Stimulated activated CD8-positive, alpha-beta memory T cell treated with anti-CD3 and anti-CD28 coated beads, Interleukin-12 subunit alpha, Interleukin-12 subunit beta, amount 100 ng/mL, for 24 hours (primary cell): ENCODE measurements around the gene RNGTT.
"Not testable (repeated sequence)": the region's sequence is repeated elsewhere in the genome, so short reads cannot be mapped to it uniquely, and the experiment has no call there.

ENCODE experiments used
- DNase-seq: peaks from one replicate; pipeline ENCODE4 v3.0.0-alpha.2; 2020; ENCODE audit errors: extremely low read depth

The RNGTT gene

DNA sequence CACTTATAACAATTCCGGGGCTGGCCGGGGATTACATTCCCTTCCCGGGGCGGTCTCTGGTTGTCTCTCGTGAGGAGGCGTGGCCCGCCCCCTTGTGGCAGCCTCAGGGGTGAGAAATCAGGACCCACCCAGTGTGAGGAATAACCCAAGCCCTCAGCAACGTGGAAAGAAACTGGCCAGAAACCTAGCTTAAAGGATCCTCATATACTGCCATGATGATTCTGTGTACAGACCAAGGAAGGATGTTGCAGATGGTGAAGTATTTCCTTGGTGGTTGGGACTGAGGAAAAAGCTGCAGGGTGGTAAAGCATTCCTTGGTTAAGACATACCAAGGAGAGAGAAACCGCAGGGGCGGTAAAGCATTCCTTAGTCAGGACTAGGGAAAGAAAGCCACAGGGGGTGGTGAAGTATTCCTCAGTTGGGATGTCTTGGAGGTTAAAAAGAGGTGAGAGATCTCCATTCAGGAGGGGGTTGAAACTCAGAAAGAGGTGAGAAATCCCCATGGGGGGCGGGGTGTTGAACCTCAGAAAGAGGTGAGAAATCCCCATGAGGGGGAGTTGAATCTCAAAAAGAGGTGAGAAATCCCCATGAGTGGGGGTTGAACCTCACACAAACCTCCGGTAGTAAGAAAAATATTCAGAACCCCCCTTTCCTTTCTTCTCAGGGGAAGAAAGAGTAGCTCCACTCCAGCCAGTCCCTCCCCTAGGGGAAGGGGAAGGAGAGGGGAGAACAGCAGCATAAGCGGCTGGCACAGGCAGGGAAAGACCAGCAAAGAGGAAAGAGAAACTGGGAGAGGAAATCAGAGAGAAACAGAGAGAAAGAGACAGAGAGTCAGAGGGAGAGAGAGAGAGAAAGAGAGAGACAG is 238.1 kb downstream of the RNGTT start:
- no peak for DNase-seq

DNA sequence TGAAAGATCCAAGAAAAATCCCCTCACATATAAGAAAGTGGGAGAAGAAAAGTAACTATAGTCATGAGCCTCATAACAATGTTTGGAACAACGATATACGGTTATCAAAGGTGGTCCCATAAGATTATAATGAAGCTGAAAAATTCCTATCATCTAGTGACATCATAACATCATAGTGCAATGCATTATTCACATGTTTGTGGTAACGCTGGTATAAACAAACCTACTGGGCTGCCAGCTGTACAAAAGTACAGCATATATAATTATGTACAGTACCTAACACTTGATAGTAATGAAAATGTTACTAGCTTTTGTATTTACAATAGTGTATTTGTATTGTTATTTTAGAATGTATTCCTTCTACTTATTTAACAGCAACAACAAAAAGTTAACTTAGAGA is 240.7 kb downstream of the RNGTT start:
- DNase-seq, result no peak

DNA sequence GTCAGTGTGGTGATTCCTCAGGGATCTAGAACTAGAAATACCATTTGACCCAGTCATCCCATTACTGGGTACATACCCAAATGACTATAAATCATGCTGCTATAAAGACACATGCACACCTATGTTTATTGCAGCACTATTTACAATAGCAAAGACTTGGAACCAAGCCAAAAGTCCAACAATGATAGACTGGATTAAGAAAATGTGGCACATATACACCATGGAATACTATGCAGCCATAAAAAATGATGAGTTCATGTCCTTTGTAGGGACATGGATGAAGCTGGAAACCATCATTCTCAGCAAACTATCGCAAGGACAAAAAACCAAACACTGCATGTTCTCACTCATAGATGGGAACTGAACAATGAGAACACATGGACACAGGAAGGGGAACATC is 247.0 kb downstream of the RNGTT start:
- DNase-seq, result not testable (repeated sequence)

DNA sequence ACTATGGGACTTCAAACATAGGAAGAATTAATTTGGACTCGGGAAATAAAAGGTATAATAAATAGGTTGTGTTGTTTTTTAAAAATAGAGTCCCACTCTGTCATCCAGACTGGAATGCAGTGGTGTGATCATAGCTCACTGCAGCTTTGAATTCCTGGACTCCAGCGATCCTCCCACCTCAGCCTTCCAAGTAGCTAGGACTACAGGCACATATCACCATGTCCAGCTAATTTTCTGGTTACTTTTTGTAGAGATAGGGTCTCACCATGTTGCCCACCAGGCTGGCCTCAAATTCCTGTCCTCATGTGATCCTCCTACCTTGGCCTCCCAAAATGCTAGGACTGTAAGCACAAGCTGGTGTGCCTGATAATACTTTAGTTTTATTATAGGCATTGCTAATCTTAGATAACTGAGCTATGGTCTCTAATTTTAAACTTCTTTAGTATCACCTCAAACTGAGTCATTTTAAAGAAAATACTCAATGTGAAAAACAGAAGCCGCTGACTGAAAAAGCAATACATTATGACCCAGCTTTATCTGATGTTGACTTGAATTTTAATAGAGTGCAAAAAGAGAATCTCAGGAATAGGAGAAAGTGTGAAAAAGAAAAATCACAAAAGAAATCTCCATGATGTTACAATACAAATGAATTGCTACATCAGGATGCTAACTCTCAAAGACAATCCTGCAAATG is 251.0 kb downstream of the RNGTT start:
- DNase-seq, result no peak

DNA sequence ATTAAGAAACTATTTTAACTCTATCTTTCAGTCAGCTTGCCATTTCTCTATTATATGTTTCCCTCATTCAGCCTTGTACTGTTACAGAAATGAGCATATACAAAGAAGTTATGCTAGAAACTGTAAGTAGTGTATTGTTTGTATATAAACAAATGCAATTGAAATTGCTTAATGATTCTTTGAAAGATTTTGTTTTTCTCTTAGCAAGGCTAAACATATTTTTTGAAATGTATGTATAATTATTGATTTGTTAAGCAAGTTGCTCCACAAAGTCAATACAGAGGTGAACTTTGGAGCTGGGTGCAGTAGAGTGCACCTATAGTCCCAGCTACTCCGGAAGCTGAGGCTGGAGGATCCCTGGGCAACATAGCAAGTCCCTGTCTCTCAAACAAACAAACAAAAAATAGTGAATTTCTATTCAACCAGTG is 253.6 kb downstream of the RNGTT start:
- no peak for DNase-seq

DNA sequence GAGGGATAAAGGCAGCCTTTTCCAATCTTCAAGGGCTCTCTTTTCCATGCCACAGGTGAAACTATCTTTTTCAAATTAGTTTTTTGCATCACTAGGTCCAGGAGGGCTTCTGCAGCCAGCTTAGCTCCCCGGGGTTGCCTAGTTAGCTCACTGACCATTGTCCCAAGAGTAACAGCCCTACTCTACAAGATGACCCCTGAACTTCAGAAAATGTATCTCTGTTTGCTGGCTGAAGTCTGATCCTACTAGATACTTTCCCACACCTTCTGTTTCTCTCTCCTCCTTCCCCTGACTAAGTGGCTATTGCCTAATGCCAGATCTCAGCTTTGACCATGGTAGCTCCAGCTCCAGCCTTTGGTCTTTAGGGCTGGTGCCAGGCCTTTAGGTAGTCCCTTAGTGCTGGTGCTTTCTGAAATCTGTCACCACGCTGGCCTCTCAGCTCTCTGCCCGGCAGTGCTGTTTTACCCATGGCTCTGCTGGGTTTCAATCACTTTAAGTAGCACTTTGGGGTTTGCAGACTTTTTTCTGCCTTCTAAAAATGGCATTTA is 255.1 kb downstream of the RNGTT start:
- DNase-seq, result no peak

DNA sequence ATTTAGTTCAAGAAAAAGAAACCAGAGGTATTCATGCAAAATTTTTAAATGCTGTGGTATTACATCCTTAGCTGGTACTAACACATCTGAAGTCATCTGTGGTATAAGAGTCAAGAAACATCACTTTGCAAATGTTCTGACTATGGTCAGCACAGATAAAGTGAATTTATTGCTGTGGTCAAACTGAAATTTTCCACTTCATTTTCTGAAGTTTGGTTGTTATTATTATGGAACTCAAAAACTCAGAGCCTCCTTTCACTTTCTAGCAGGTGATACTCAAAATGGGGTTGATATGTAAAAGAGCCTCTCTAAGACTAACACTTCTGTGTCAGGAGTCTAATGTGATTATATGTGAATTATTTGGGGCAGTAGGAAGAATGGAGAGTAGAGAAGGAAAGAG is 257.8 kb downstream of the RNGTT start:
- DNase-seq, result no peak

DNA sequence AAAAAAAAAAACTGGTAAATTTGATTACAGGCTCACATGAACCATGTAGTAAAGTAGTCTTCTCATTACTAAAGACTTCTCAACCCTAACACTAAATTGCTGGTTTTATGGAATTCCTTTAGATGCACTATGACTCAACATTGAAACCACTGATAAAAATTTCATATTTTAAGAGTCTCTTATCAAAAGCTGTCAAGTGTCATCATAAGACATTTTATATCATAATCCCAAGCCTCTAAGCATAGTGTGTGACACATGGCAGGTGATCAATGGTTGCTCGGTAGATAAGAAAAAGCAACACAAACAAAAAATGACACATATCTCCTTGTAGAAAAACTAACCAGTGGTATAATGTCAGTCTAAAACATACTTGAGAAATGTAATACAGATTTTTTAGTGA is 258.4 kb downstream of the RNGTT start:
- no peak for DNase-seq

DNA sequence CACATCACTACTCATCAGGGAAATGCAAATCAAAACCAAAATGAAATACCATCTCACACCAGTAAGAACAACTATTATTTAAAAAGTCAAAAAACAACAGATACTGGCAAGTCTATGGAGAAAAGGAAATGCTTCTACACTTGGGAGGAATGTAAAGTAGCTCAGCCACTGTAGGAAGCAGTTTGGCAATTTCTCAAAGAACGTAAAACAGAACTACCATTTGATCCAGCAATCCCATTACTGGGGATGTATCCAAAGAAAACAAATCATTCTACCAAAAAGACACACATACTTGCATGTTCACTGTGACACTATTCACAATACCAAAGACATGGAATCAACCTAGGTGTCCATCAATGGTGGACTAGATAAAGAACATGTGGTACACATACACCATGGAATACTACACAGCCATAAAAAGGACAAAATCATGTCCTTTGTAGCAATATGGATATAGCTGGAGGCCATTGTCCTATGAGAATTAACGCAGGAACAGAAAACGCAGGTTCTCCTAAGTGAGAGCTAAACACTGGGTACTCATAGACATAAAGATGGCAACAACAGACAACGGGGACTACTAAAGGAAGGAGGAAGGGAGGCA is 260.4 kb downstream of the RNGTT start:
- DNase-seq, result no peak

DNA sequence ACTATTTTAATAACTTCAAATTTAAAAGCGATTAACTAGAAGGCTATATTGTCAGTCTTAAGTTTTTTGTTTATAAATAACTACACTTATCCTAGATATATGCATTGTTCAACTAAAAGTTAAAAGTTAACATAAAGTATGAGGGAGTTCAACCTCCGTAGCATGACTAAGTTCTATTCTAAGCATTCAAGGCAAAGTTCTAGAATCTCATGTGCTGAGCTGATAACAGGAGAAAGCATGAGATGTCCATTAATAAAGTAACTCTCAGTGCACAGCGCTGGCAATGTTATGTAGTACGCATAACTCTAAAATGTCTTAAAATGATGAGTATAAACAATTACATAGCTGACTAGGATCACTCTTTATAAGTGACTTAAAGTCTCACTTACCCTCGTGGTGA is 264.8 kb downstream of the RNGTT start:
- no peak for DNase-seq

DNA sequence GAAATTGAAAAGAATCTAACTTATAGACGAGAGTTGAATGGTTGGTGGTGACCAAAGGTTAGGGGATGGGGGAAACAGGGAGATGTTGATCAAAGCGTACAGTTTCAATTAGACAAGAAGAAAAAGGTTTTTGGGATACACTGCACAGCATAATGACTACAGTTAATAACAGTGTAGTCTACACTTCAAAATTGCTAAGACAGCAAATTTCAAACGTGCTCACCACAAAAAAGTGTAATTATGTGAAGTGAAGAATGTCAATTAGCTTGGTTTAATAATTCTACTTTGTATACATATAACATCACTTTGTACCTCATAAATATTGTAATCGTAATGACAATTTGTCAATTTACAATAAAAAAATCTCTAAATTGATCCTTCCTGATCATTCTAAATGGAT is 267.5 kb downstream of the RNGTT start:
- DNase-seq, result no peak

GRCh38 chr6:88683734-88684133 is 279.7 kb downstream of the RNGTT start:
- no peak for DNase-seq

DNA sequence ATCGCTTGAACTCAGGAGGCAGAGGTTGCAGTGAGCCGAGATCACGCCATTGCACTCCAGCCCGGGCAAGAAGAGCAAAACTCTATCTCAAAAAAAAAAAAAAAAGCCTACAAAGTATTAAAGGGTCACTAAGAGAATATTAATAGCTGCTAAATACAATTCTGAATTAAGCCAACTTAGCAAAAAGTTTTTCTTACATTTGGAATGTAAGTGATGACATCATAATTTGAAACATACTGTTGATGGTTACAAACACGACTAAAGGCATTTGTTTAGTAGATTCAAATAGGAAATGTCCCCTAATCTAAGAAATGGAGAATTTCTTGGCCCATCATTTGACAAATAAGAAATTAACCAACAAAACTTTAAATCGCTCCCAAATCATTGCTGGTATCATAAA is 282.8 kb downstream of the RNGTT start:
- no peak for DNase-seq

- DNase-seq, result no peak
Measured at GRCh38 chr6:88679841-88680240, 283.6 kb downstream of the RNGTT start.

GRCh38 chr6:88677356-88677755 is 286.1 kb downstream of the RNGTT start:
- DNase-seq, result no peak

DNA sequence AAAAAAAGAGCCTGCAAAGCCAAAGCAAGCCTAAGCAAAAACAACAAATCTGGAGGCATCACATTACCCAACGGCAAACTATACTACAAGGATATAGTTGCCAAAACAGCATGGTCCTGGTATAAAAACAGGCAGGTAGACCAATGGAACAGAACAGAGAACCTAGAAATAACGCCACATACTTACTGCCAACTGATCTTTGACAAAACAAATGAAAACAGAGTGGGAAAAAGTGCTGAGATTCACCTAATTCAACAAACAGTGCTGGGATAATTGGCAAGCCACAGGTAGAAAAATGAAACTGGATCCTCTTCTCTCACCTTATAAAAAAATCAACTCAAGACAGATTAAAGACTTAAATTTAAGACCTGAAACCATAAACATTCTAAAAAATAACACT is 291.8 kb downstream of the RNGTT start:
- DNase-seq, result no peak

DNA sequence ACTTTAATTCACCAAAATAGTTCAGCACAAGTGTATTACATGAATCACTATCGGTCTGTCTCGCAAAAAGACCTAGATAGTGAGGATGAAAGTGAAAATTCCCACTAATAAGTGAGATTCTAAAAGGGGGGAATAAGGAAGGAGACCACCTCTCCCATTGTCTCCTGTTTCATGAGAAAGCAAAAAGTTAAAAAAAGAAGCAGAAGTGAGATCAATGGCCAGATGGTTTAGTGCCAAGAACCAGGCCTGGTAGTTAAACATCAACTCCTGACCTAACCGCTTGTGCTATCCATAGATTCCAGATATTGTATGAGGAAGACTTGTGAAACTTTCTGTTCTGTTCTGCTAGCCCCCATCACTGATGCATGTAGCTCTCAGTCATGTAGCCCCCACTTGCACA is 293.0 kb downstream of the RNGTT start:
- no peak for DNase-seq

DNA sequence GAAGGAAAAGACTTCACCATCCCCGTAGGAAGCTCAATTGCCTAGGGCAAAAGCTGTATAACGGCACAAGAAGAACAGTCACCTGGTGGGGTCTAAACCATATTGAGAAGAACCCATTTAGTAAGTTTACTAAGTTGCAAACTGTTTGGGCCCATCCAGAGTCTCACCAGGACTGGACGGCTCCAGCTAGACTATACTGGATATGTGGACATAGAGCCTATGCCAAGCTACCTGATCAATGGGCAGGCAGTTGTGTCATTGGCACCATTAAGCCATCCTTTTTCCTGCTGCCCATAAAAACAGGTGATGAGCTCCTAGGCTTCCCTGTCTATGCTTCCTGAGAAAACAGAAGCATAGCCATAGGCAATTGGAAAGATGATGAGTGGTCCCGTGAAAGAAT is 293.9 kb downstream of the RNGTT start:
- DNase-seq, result no peak

DNA sequence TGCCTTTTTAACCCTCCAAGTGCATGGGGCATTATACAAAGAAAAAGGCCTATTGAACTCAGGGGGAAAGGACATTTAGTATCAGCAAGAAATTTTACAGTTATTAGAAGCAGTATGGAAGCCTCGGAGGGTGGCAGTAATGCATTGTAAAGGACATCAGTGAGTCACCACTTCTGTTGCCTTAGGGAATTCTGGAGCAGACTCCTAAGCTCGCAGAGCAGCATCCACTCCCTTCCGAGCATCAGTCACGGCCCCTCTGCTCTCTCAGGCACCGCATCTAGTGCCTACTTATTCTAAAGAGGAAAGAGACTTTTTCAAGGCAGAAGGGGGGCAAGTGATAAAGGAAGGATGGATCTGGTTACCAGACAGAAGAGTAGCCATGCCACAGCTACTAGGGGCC is 296.5 kb downstream of the RNGTT start:
- DNase-seq, result no peak

DNA sequence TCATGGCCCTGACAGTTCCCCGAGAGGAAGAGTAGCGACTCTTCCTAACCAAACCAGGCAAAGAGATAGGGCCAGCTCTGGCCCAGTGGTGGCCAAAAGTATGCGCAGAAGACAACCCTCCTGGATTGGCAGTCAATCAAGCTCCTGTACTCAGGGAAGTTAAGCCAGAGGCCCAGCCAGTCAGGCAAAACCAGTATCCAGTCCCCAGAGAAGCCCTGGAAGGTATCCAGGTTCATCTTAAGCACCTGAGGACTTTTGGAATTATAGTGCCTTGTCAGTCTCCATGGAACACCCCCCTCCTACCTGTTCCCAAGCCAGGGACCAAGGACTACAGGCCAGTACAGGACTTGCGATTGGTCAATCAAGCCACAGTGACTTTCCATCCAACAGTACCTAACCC is 298.3 kb downstream of the RNGTT start:
- no peak for DNase-seq

GRCh38 chr6:88663801-88664200 is 299.6 kb downstream of the RNGTT start:
- no peak for DNase-seq

DNA sequence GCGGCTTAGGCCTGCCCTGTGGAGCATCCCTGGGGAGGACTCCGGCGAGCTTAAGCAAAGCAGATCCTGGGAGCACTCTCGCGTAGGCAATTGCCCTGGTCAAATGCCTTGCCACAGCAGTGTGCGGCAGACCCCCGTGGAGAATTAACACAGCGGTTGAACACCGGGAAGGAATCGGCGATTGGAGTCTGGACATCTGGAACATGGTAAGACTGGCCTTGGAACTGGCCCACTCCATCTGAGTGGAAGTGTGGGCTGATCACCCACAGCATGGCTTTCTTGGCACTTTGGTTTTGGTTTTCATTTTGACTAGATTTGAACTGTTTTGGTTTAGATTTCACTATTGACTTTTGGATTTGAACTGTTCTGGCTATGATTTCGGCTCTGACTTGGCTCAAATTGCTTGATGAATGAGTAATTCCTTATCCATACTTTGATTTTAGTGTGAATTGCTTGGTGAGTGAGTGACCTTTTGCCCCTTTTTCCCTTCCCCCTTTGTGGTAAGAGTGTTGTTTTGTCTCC is 300.7 kb downstream of the RNGTT start:
- DNase-seq, result no peak
